ENCODE results near the gene DNAJC30. TPM values are rescaled to one million over a fixed set of nuclear protein-coding genes. Genes with fewer than 3 reads are reported as not detected.
A peak's percentile ranks its signal among the peaks of the same experiment; 100 is the strongest.

The DNAJC30 gene
- polyA plus RNA-seq (2013, experiment 1 of 2) = 7.6 TPM
- polyA plus RNA-seq (2013, experiment 2 of 2) = 7.6 TPM

GRCh38 chr7:73683056-73683787, at the start of gene DNAJC30, which contains the start of gene BUD23:
TSS of gene DNAJC30 (minus strand) at chr7:73683453. CDS start at chr7:73683423, 30 bp downstream.
TSS of gene BUD23 (plus strand) at chr7:73683597. CDS start at chr7:73683626, 29 bp downstream.
- peak within 1 kb of the TSS; percentile 40 for H4K8ac ChIP-seq (ENCODE audit: low read depth, low read length)
- H3K79me2 ChIP-seq (ENCODE audit: control insufficient read depth, insufficient read depth, low read length) = peaks cover 48% of the 10 kb centered on the region
- H3K4me1 ChIP-seq (ENCODE audit: control insufficient read depth, low read depth, low read length) = peaks cover 4% of the 10 kb centered on the region
- peaks cover 5% of the 10 kb centered on the region for H3K36me3 ChIP-seq (ENCODE audit: control insufficient read depth, insufficient read depth, low read length)
- peak; percentile 98 for DNase-seq
- peak within 1 kb of the TSS; percentile 90 for H3K4me3 ChIP-seq (ENCODE audit: low read length)
- peak within 1 kb of the TSS; percentile 41 for H3K18ac ChIP-seq (ENCODE audit: low read length)
- H2AK5ac ChIP-seq (ENCODE audit: low read length) = no peak within 1 kb of the TSS
- no peak within 1 kb of the TSS for H2BK15ac ChIP-seq (replicated peaks; ENCODE audit: low read depth)
- peak within 1 kb of the TSS; percentile 92 for H3K9ac ChIP-seq (ENCODE audit: low read length)
- no CpG with 5 or more reads among the region's 68 CpGs for WGBS (ENCODE audit: extremely low coverage, insufficient coverage, low lambda C conversion rate)
- H2BK120ac ChIP-seq (ENCODE audit: low read depth, low read length) = no peak within 1 kb of the TSS
- peak within 1 kb of the TSS; percentile 97 for H3K56ac ChIP-seq (ENCODE audit: low read length)
- no peak within 1 kb of the TSS for H4K5ac ChIP-seq (ENCODE audit: low read length)
- no peak within 1 kb of the TSS for H3K23ac ChIP-seq (ENCODE audit: low read length)
- H3K4ac ChIP-seq (ENCODE audit: low read depth, low read length) = no peak within 1 kb of the TSS
- H3K27me3 ChIP-seq (ENCODE audit: insufficient read depth, low read length, poor library complexity) = no peaks in the 10 kb centered on the region
- H3K27ac ChIP-seq (ENCODE audit: low read depth, low read length) = no peak within 1 kb of the TSS
- no peak within 1 kb of the TSS for H2BK5ac ChIP-seq (ENCODE audit: low read length)
- H3K4me2 ChIP-seq (ENCODE audit: low read length) = peak within 1 kb of the TSS; percentile 86
- H3K79me1 ChIP-seq (ENCODE audit: low read length) = peaks cover 28% of the 10 kb centered on the region

- H3K9ac ChIP-seq (ENCODE audit: low read length) = no peak overlapping the region
- H3K79me1 ChIP-seq (ENCODE audit: low read length) = peaks cover under 1% of the 10 kb centered on the region
- no peak overlapping the region for H3K23ac ChIP-seq (ENCODE audit: low read length)
- no peak for DNase-seq
- H3K27me3 ChIP-seq (ENCODE audit: insufficient read depth, low read length, poor library complexity) = no peaks in the 10 kb centered on the region
- WGBS (ENCODE audit: extremely low coverage, insufficient coverage, low lambda C conversion rate) = no CpG with 5 or more reads among the region's 2 CpGs
- no peak overlapping the region for H2AK5ac ChIP-seq (ENCODE audit: low read length)
- H3K4me1 ChIP-seq (ENCODE audit: control insufficient read depth, low read depth, low read length) = no peaks in the 10 kb centered on the region
- H3K79me2 ChIP-seq (ENCODE audit: control insufficient read depth, insufficient read depth, low read length) = no peaks in the 10 kb centered on the region
- no peak overlapping the region for H2BK5ac ChIP-seq (ENCODE audit: low read length)
- H3K4me2 ChIP-seq (ENCODE audit: low read length) = no peak overlapping the region
- H3K56ac ChIP-seq (ENCODE audit: low read length) = no peak overlapping the region
- H4K5ac ChIP-seq (ENCODE audit: low read length) = no peak overlapping the region
- H3K18ac ChIP-seq (ENCODE audit: low read length) = no peak overlapping the region
- no peak overlapping the region for H3K4ac ChIP-seq (ENCODE audit: low read depth, low read length)
- no peak overlapping the region for H3K4me3 ChIP-seq (ENCODE audit: low read length)
- H2BK15ac ChIP-seq (replicated peaks; ENCODE audit: low read depth) = no peak overlapping the region
- no peak overlapping the region for H3K27ac ChIP-seq (ENCODE audit: low read depth, low read length)
- H4K8ac ChIP-seq (ENCODE audit: low read depth, low read length) = no peak overlapping the region
- H3K36me3 ChIP-seq (ENCODE audit: control insufficient read depth, insufficient read depth, low read length) = no peaks in the 10 kb centered on the region
- H2BK120ac ChIP-seq (ENCODE audit: low read depth, low read length) = no peak overlapping the region
These were observed 49.1 kb upstream of the DNAJC30 start for GRCh38 chr7:73732397-73732796.

GRCh38 chr7:73730485-73730884, 47.2 kb upstream of the DNAJC30 start:
- no peak overlapping the region for H4K5ac ChIP-seq (ENCODE audit: low read length)
- H3K4me3 ChIP-seq (ENCODE audit: low read length) = no peak overlapping the region
- WGBS (ENCODE audit: extremely low coverage, insufficient coverage, low lambda C conversion rate) = no CpG with 5 or more reads among the region's 3 CpGs
- H3K79me1 ChIP-seq (ENCODE audit: low read length) = no peaks in the 10 kb centered on the region
- H4K8ac ChIP-seq (ENCODE audit: low read depth, low read length) = no peak overlapping the region
- no peak overlapping the region for H2BK120ac ChIP-seq (ENCODE audit: low read depth, low read length)
- no peaks in the 10 kb centered on the region for H3K36me3 ChIP-seq (ENCODE audit: control insufficient read depth, insufficient read depth, low read length)
- no peak overlapping the region for H3K27ac ChIP-seq (ENCODE audit: low read depth, low read length)
- no peak overlapping the region for H3K9ac ChIP-seq (ENCODE audit: low read length)
- no peak overlapping the region for H2BK5ac ChIP-seq (ENCODE audit: low read length)
- H2AK5ac ChIP-seq (ENCODE audit: low read length) = no peak overlapping the region
- DNase-seq = no peak
- no peak overlapping the region for H2BK15ac ChIP-seq (replicated peaks; ENCODE audit: low read depth)
- H3K18ac ChIP-seq (ENCODE audit: low read length) = no peak overlapping the region
- no peak overlapping the region for H3K56ac ChIP-seq (ENCODE audit: low read length)
- H3K27me3 ChIP-seq (ENCODE audit: insufficient read depth, low read length, poor library complexity) = no peaks in the 10 kb centered on the region
- H3K4me2 ChIP-seq (ENCODE audit: low read length) = no peak overlapping the region
- no peak overlapping the region for H3K4ac ChIP-seq (ENCODE audit: low read depth, low read length)
- H3K79me2 ChIP-seq (ENCODE audit: control insufficient read depth, insufficient read depth, low read length) = no peaks in the 10 kb centered on the region
- H3K4me1 ChIP-seq (ENCODE audit: control insufficient read depth, low read depth, low read length) = no peaks in the 10 kb centered on the region
- no peak overlapping the region for H3K23ac ChIP-seq (ENCODE audit: low read length)

GRCh38 chr7:73728551-73728950, 45.3 kb upstream of the DNAJC30 start:
- no peak overlapping the region for H3K4me3 ChIP-seq (ENCODE audit: low read length)
- no peaks in the 10 kb centered on the region for H3K79me2 ChIP-seq (ENCODE audit: control insufficient read depth, insufficient read depth, low read length)
- no peak overlapping the region for H3K27ac ChIP-seq (ENCODE audit: low read depth, low read length)
- H4K8ac ChIP-seq (ENCODE audit: low read depth, low read length) = no peak overlapping the region
- no peak overlapping the region for H2AK5ac ChIP-seq (ENCODE audit: low read length)
- no peak for DNase-seq
- H3K27me3 ChIP-seq (ENCODE audit: insufficient read depth, low read length, poor library complexity) = no peaks in the 10 kb centered on the region
- H3K36me3 ChIP-seq (ENCODE audit: control insufficient read depth, insufficient read depth, low read length) = no peaks in the 10 kb centered on the region
- no peak overlapping the region for H3K9ac ChIP-seq (ENCODE audit: low read length)
- H3K18ac ChIP-seq (ENCODE audit: low read length) = no peak overlapping the region
- H3K79me1 ChIP-seq (ENCODE audit: low read length) = no peaks in the 10 kb centered on the region
- no peak overlapping the region for H2BK120ac ChIP-seq (ENCODE audit: low read depth, low read length)
- H3K4me1 ChIP-seq (ENCODE audit: control insufficient read depth, low read depth, low read length) = no peaks in the 10 kb centered on the region
- no peak overlapping the region for H3K4ac ChIP-seq (ENCODE audit: low read depth, low read length)
- no peak overlapping the region for H2BK15ac ChIP-seq (replicated peaks; ENCODE audit: low read depth)
- H3K23ac ChIP-seq (ENCODE audit: low read length) = no peak overlapping the region
- no peak overlapping the region for H2BK5ac ChIP-seq (ENCODE audit: low read length)
- H3K4me2 ChIP-seq (ENCODE audit: low read length) = no peak overlapping the region
- no peak overlapping the region for H4K5ac ChIP-seq (ENCODE audit: low read length)
- no CpG with 5 or more reads among the region's 5 CpGs for WGBS (ENCODE audit: extremely low coverage, insufficient coverage, low lambda C conversion rate)
- H3K56ac ChIP-seq (ENCODE audit: low read length) = no peak overlapping the region

- Histone ChIP-seq H2AK5ac (ENCODE audit: low read length) (no peak overlapping the region), H2BK5ac (ENCODE audit: low read length) (no peak overlapping the region), H4K8ac (ENCODE audit: low read depth, low read length) (no peak overlapping the region), H3K56ac (ENCODE audit: low read length) (no peak overlapping the region), H3K4ac (ENCODE audit: low read depth, low read length) (no peak overlapping the region), H3K23ac (ENCODE audit: low read length) (no peak overlapping the region), H2BK120ac (ENCODE audit: low read depth, low read length) (no peak overlapping the region), H4K5ac (ENCODE audit: low read length) (no peak overlapping the region), H3K4me1 (ENCODE audit: control insufficient read depth, low read depth, low read length) (no peaks in the 10 kb centered on the region), H3K27me3 (ENCODE audit: insufficient read depth, low read length, poor library complexity) (no peaks in the 10 kb centered on the region), H3K9ac (ENCODE audit: low read length) (no peak overlapping the region), H3K36me3 (ENCODE audit: control insufficient read depth, insufficient read depth, low read length) (no peaks in the 10 kb centered on the region), H3K27ac (ENCODE audit: low read depth, low read length) (no peak overlapping the region), H3K4me2 (ENCODE audit: low read length) (no peak overlapping the region), H2BK15ac (replicated peaks; ENCODE audit: low read depth) (no peak overlapping the region), H3K18ac (ENCODE audit: low read length) (no peak overlapping the region), H3K4me3 (ENCODE audit: low read length) (no peak overlapping the region), H3K79me1 (ENCODE audit: low read length) (no peaks in the 10 kb centered on the region), H3K79me2 (ENCODE audit: control insufficient read depth, insufficient read depth, low read length) (no peaks in the 10 kb centered on the region)
- WGBS (ENCODE audit: extremely low coverage, insufficient coverage, low lambda C conversion rate) = no CpG with 5 or more reads among the region's 3 CpGs
- DNase-seq = no peak
These were observed 44.7 kb upstream of the DNAJC30 start for GRCh38 chr7:73727952-73728351.

GRCh38 chr7:73726083-73726466, 42.8 kb upstream of the DNAJC30 start:
- DNase-seq = no peak
- H3K4me3 ChIP-seq (ENCODE audit: low read length) = no peak overlapping the region
- H3K56ac ChIP-seq (ENCODE audit: low read length) = no peak overlapping the region
- H2BK120ac ChIP-seq (ENCODE audit: low read depth, low read length) = no peak overlapping the region
- no peaks in the 10 kb centered on the region for H3K79me2 ChIP-seq (ENCODE audit: control insufficient read depth, insufficient read depth, low read length)
- H4K5ac ChIP-seq (ENCODE audit: low read length) = no peak overlapping the region
- H3K4me1 ChIP-seq (ENCODE audit: control insufficient read depth, low read depth, low read length) = no peaks in the 10 kb centered on the region
- no peak overlapping the region for H3K4me2 ChIP-seq (ENCODE audit: low read length)
- H2AK5ac ChIP-seq (ENCODE audit: low read length) = no peak overlapping the region
- no peak overlapping the region for H2BK5ac ChIP-seq (ENCODE audit: low read length)
- no peaks in the 10 kb centered on the region for H3K79me1 ChIP-seq (ENCODE audit: low read length)
- H3K27ac ChIP-seq (ENCODE audit: low read depth, low read length) = no peak overlapping the region
- H3K9ac ChIP-seq (ENCODE audit: low read length) = no peak overlapping the region
- no peak overlapping the region for H3K4ac ChIP-seq (ENCODE audit: low read depth, low read length)
- no peaks in the 10 kb centered on the region for H3K27me3 ChIP-seq (ENCODE audit: insufficient read depth, low read length, poor library complexity)
- no peaks in the 10 kb centered on the region for H3K36me3 ChIP-seq (ENCODE audit: control insufficient read depth, insufficient read depth, low read length)
- no peak overlapping the region for H3K18ac ChIP-seq (ENCODE audit: low read length)
- H4K8ac ChIP-seq (ENCODE audit: low read depth, low read length) = no peak overlapping the region
- WGBS (ENCODE audit: extremely low coverage, insufficient coverage, low lambda C conversion rate) = no CpG with 5 or more reads among the region's 1 CpG
- H3K23ac ChIP-seq (ENCODE audit: low read length) = no peak overlapping the region
- H2BK15ac ChIP-seq (replicated peaks; ENCODE audit: low read depth) = no peak overlapping the region

Measured in mesendoderm (in vitro differentiated cells).